Stimulated activated CD4-positive, alpha-beta T cell treated with anti-CD3 and anti-CD28 coated beads, TNF-alpha, amount 100 ng/mL, for 4 hours (primary cell): ENCODE data around the gene SMG9.

ENCODE experiments used
- DNase-seq, 3 experiments: peaks; one replicate each; pipeline ENCODE4 v3.0.0-alpha.2; 2020; ENCODE audit warnings: low read depth in 3 of 3

The SMG9 gene

GRCh38 chr19:43759515-43759914 is 4.8 kb upstream of the SMG9 start:
- no peak for DNase-seq

DNA sequence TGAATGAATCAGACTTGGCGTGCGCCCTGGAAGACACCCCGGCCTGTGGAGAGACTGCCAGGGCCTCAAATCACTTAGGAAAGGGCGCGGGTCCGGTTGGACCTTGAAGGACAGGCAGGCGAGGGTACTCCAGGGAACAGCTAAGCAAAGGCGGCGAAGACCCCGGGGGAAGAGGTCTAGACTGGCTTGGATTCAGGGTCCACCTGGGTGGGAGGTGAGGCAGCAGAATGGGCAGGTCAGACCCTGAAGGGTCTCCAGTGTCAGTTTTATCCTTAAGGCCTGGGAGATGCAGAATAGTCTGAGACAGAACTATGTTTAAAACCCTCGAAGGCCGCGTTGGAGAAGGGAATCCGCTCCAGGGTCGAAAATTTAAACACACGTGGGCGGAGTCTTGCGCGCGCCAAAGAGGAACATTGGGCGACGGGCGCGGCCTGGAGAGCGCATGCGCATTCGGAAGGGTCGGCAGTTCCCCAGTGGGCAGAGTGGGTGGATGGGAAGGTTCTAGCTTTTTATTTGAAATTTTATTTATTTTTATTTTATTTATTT is 567 bp upstream of the SMG9 start:
- peak; percentile 57 to 71 (median 69) for DNase-seq

DNA sequence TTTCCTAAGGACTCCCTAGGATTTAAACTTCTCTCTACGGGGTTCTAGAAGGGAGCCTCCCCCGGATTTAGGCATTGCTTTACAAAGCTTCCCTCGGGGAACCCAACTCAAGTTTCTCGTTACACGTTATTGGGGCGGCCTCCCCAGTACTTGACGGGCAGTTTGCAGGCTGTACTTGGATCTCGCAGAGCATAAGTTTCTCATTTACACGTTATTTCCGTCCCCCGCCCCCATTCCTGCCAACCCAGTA is 584 bp downstream of the SMG9 start:
- no peak for DNase-seq

DNA sequence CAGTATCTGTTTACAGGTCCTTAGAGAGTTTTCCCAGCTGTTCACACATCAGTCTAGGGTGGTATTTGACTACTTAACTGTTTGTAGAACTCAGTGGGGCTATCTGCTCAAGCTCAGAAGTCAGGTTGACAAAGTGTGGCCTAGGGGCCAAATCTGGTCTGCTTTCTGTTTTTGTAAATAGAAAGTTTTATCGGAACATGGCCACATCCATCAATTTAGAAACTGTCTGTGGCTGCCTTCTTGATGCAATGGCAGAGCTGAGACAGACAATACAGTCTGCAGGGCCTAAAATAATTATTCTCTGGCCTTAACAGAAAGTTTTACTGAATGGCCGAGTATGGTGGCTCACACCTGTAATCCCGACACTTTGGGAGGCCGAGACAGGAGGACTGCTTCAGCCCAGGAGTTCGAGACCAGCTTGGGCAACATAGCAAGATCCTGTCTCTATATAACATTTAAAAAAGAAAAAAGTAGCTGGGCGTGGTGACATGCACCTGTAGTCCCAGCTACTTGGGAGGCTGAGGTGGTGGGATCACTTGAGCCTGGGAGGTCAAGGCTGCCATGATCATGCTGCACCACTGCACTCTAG is 2.4 kb downstream of the SMG9 start:
- no peak for DNase-seq

DNA sequence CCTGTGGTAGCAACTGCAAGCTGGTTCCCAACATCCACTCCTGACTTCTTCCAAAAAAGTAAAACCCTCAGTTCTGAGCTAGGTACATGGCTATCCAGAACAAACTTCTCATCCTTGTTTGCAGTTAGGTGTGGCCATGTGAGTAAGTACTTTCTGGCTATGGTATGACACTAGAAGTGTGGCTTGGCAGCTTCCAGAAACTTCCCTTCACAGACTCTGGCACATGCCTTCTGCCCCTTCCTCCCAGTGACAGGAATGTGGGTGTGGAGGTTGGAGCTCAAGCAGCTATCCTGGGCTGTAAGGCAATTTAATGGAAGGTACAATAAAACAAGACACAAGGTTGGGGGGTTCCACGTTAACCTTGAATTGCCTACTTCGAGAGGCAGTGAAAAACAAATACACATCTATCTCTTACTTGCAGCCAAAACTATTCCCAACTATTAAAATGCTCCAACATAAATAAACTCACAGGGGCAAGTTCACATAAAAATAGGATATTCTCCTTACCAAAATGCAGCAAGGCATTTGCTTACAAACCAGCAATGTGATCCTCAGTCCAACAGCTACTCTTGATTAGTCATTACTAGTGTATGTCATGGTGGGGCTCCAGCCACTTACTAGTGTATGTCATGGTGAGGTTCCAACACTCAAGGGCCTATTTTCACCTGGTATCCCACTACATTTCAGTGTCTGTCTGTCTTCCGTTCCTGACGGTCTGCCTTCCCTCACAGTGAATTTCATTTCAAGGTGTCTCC is 3.1 kb downstream of the SMG9 start:
- DNase-seq: no peak

GRCh38 chr19:43749898-43750297 is 4.9 kb downstream of the SMG9 start:
- DNase-seq: no peak

DNA sequence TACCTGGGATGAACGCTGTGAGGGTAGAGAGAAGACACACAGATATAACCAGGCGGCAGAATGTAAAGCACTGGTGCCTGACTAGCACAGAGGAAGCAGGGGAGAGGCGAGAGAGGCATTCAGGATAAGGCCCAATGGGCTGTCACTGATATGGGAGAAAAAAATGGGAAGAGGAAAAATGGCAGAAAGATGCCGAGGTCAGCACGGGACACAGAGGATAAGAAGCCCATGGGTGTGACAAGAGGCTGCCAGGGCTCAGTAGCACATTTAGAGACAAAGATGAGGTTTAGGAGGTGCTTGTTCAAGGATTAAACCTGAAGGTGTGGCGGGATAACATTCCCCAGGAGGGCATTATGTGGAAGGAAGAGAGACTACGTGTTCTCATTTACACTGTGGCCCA is 5.6 kb downstream of the SMG9 start:
- no peak for DNase-seq

DNA sequence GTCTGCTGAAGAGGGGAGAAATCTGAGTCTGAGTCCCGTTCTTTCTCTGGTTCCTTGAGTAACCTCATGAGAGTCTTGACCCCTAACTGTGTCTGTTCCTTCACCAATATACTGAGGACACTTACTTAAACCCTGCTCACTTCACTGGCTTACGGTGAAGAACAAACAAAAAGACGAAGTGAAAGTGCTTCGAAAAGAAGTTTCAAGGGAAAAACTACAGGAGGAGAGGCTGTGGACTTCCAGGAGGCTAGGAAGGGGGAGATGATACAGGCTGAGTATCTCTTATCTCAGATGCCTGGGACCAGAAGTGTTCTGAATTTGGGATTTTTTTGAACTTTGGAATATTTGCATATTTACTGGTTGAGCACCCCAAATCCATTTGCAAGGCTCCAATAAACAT is 6.1 kb downstream of the SMG9 start:
- no peak for DNase-seq

DNA sequence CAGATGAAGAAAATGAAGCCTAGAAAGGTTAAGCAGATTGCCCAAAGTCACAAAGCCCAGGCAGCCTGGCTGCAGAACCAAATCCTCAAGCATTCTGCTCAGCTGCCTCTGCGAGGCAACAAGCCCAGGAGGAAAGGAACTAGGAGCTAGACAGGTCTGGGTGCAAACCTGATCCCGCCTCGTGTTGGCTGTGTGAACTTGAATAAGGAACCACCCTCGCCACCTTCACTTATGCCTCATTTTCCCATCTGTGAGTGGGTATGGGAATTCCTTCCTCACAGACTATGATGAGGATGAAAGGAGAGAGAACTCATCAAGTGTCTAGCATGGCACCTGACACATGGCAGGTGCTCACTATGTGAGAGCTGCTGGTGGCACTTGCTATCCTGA is 6.6 kb downstream of the SMG9 start:
- DNase-seq: no peak

DNA sequence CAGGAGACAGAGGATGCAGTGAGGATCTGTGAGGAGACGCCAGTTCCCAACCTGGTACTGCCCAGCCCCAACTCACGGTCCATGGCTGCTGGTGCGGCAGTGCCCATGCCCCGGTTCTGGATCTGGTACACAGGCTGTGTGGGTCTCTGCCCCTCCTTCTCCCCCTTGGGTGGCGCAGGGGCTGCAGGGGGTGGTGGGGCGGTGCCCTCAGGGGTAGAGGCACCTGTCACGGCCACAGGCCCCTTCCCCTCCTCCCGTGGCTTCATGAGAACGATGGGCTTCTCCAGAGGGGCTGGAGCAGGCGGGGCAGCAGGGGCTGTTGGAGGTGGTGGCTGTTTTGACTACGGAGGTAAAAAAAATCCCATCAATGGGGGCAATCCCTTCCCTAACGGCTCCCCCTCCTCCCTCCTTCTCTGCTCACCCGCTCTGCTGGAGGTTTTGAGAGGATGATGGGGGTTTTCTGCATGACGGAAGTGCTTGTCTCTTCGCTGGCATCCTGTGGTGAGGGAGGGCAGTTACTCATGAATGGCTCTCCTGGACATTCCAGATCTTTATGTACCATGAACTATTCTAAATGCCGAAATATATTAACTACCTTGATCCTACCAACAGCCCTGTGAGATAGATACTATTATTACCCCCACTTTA is 7.1 kb downstream of the SMG9 start:
- no peak for DNase-seq

GRCh38 chr19:43743059-43743458 is 11.7 kb downstream of the SMG9 start:
- DNase-seq: no peak

DNA sequence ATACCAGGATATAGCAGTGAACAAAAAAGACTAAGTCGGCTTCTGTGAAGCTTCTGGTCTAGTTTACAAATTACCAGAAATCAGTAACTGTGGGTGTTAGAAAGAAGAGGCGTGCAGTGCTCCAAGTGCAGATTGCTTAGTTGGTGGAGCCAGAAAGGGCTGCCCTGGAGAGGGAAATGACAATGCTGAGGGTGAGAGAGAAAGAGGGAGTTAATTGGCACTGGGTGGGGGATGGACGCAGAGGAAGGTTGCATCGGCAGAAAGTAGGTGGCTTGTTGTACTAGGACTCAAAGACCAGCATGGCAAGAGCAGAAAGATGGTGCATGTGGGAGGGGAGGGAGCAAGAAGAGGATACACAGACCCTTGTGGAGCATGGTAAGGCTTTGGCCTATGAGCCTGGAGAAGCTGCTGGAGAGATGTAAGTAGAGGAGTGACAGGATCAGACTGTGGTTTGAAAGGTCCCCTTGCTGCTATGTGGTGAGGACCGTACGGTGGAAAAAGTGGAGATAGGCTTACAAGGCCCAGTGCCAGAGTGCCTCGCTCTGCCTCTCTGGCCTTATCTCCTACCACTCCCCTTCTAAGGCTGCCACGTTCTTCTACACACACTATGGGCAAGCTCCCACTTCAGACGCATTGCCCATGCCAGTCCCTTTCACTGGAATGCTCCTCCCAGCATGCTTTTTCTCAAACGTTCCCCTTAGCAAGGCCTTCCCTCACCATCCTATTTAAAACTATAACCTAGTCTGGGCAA is 13.5 kb downstream of the SMG9 start:
- DNase-seq: no peak

DNA sequence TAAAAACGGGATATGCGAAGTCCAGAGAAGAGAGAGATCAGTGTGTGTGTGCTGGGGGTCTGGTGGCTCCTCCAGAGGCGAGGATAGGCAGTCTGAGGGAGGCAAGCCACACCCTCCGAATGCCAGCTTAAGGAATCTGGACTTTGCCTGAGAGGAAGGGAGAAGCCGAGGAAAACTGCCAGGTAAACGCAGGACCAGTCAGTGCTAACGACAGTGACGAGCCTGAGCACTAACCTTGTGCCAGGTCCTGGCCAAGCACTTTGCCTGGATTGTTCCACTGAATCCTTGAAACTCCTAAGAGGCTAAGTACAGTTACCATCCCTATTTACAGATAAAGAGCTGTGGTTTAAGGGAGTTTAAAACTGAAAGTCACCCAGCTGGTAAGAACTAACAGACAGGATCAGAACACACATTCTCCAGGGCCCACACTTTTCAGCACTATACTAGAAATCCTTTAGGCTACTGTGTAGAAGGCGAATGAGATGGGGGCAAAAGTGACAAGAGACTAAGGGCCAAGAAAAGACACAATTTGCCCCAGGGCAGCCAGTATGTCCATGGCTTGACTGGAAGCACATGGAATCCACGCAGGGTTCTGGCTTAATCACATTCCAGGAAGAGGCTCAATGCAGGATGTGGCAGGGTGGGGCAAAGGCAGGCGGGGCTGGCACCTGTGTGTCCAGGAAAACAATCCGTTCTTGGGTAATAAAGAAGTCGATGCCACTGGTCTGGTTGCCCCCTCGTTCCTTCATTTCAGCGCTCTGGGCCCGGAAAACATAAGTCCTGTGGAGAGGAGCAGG is 15.1 kb downstream of the SMG9 start:
- DNase-seq: no peak

DNA sequence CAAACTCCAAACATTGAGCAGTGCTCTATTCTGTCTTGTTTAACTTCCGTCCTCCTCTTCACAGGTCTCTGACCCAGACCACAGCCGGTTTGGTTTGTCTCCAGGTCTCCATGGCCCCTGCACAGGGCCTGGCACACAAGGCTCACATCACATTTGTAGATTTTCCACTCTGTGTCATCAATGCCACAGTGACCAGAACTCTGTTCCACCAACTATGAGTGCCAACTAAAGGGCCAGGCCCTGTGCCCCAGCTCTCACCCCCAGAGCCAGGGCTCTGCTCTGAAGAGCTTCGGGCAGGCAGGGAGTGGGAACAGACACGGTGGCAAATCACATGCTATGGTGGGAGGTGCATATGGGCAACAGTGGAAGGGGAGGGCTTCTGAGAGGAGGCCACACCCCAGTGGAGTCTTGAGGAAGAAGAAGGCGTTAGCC is 16.0 kb downstream of the SMG9 start:
- no peak for DNase-seq

DNA sequence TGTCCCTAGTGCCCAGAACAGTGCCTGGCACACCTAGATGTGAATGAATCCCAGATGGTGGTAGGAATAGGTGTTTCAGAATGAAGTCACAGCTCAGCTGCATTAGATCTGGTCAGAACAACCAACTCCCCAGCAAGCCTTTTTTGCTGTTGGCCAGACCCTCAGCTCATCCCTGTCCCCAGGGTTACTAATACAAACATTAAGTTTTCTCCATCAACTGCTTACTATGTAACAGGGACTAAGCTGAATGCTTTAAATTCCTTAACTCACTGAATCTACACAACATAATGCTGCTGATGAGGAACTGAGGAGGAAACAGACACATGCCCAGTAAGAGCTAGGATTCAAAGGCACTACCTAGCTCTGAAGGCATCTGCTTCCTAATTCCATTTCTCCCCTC is 18.8 kb downstream of the SMG9 start:
- no peak for DNase-seq

DNA sequence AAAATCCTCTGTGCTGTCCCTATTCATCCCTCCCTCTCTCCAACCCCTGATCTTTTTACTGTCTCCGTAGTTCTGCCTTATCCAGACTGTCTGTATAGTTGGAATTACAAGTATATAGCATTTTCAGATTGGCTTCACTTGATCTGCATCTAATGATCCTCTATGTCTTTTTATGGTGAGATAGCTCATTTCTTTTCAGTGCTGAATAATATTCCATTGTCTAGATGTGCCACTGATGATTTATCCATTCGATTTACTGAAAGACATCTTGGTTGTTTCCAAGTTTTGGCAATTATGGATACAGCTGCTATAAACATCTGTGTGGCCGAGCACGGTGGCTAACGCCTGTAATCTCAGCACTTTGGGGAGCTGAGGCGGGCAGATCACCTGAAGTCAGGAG is 19.7 kb downstream of the SMG9 start:
- no peak for DNase-seq

GRCh38 chr19:43731846-43732245 is 22.9 kb downstream of the SMG9 start:
- no peak for DNase-seq

- DNase-seq: no peak
These were observed 23.4 kb downstream of the SMG9 start for GRCh38 chr19:43731346-43731745.

GRCh38 chr19:43729919-43730318 is 24.8 kb downstream of the SMG9 start:
- no peak for DNase-seq

GRCh38 chr19:43727593-43727853 is 27.2 kb downstream of the SMG9 start:
- DNase-seq: no peak

GRCh38 chr19:43726736-43727592 is 27.8 kb downstream of the SMG9 start:
- DNase-seq: no peak
